ENCODE results near the gene SVIL. TPM values are rescaled to one million over a fixed set of nuclear protein-coding genes. Genes with fewer than 3 reads are reported as not detected.
A peak's percentile ranks its signal among the peaks of the same experiment; 100 is the strongest.
"Not testable (repeated sequence)": the region's sequence is repeated elsewhere in the genome, so short reads cannot be mapped to it uniquely, and the experiment has no call there.

The SVIL gene
- total RNA-seq, 1 experiment from 2014 or later = 166 TPM

DNA sequence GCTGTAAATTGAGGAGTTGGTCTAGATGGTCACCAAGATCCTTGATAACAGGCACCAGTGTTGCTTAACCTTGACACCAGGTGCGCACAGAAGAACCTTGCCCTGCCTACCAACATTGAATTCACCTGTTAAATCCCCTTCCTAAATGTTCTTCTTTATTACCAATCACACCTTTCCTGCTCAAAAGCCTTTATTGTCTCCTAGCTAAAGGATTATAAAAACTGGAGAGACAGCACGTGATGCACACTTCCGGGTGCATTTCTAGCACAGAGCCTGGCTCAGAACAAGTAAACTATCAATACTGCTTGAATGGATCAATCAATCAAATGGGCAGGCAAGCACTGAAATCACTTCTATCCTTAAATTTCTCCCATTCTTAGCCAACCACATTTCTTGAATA is 56.3 kb downstream of the SVIL start:
- DNase-seq = no peak
- Histone ChIP-seq H3F3A (ENCODE audit: insufficient read depth, low read depth) (no peaks in the 10 kb centered on the region; the same call in 1 of the 2 replicates), H3K36me3 (ENCODE audit: low read depth) (no peaks in the 10 kb centered on the region), H2AFZ (no peak overlapping the region), H3K4me3 (no peak overlapping the region), H3K9me3 (ENCODE audit: insufficient read depth, low read depth) (no peaks in the 10 kb centered on the region), H3K9me2 (ENCODE audit: insufficient read depth) (no peaks in the 10 kb centered on the region), H3K4me1 (replicated peaks; ENCODE audit: insufficient read depth) (no peaks in the 10 kb centered on the region), H4K20me1 (ENCODE audit: insufficient read depth) (no peaks in the 10 kb centered on the region), H3K27me3 (ENCODE audit: insufficient read depth, low read depth) (no peaks in the 10 kb centered on the region), H3K27ac (no peak overlapping the region), H3K4me2 (no peak overlapping the region), H3K79me2 (ENCODE audit: low read depth) (peaks cover 37% of the 10 kb centered on the region)
- ChIA-PET CTCF (no interaction called here), POLR2A (ENCODE audit: unreplicated experiment) (no interaction called here)
- intact Hi-C loops (cut with micrococcal nuclease; ENCODE audit: unreplicated experiment) = no loop called here
- no peak for TF ChIP-seq EZH2 (IDR thresholded peaks at IDR 0.05; ENCODE audit: low read depth)
- TF ChIP-seq, protein P1, sequence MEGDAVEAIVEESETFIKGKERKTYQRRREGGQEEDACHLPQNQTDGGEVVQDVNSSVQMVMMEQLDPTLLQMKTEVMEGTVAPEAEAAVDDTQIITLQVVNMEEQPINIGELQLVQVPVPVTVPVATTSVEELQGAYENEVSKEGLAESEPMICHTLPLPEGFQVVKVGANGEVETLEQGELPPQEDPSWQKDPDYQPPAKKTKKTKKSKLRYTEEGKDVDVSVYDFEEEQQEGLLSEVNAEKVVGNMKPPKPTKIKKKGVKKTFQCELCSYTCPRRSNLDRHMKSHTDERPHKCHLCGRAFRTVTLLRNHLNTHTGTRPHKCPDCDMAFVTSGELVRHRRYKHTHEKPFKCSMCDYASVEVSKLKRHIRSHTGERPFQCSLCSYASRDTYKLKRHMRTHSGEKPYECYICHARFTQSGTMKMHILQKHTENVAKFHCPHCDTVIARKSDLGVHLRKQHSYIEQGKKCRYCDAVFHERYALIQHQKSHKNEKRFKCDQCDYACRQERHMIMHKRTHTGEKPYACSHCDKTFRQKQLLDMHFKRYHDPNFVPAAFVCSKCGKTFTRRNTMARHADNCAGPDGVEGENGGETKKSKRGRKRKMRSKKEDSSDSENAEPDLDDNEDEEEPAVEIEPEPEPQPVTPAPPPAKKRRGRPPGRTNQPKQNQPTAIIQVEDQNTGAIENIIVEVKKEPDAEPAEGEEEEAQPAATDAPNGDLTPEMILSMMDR (conservative IDR thresholded peaks at IDR 0.05) = no peak
- no TSS peak for BruUV-seq (replicated peaks)

DNA sequence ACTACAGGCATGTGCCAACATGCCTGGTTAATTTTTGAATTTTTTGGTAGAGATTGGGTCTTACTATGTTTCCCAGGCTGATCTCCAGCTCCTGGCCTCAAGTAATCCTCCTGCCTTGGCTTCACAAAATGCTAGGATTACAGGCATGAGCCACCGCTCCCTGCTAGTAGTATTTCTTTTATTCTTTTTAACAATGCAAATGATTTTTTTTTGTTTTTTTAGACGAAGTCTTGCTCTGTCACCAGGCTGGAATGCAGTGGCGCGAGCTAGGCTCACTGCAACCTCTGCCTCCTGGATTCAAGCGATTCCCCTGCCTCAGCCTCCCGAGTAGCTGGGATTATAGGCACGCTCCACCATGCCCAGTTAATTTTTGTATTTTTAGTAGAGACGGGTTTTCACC is 58.1 kb downstream of the SVIL start:
- no peaks in the 10 kb centered on the region for H3K9me3 ChIP-seq (ENCODE audit: insufficient read depth, low read depth)
- no peak overlapping the region for H3K27ac ChIP-seq
- intact Hi-C loops (cut with micrococcal nuclease; ENCODE audit: unreplicated experiment) = no loop called here
- POLR2A ChIA-PET (ENCODE audit: unreplicated experiment) = interaction anchor here (0.6 to 0.8 kb wide), 2 partner anchors 13 to 112 kb away, joined by 3 to 7 read pairs; no protein-coding TSS in a partner anchor
- BruUV-seq (replicated peaks) = no TSS peak
- CTCF ChIA-PET = no interaction called here
- H3F3A ChIP-seq (ENCODE audit: insufficient read depth, low read depth) = no peaks in the 10 kb centered on the region
- H2AFZ ChIP-seq = no peak overlapping the region
- H3K4me3 ChIP-seq = no peak overlapping the region
- peaks cover 22% of the 10 kb centered on the region; the same call in 1 of the 2 replicates for H3K79me2 ChIP-seq (ENCODE audit: low read depth)
- peak in 1 of 2 experiments; percentile 71 for DNase-seq
- no peaks in the 10 kb centered on the region for H3K36me3 ChIP-seq (ENCODE audit: low read depth)
- H3K27me3 ChIP-seq (ENCODE audit: insufficient read depth, low read depth) = no peaks in the 10 kb centered on the region
- TF ChIP-seq, protein P1 (conservative IDR thresholded peaks at IDR 0.05) = no peak
- TF ChIP-seq EZH2 (IDR thresholded peaks at IDR 0.05; ENCODE audit: low read depth) = no peak
- no peaks in the 10 kb centered on the region for H3K9me2 ChIP-seq (ENCODE audit: insufficient read depth)
- H4K20me1 ChIP-seq (ENCODE audit: insufficient read depth) = no peaks in the 10 kb centered on the region
- no peaks in the 10 kb centered on the region for H3K4me1 ChIP-seq (replicated peaks; ENCODE audit: insufficient read depth)
- no peak overlapping the region for H3K4me2 ChIP-seq

DNA sequence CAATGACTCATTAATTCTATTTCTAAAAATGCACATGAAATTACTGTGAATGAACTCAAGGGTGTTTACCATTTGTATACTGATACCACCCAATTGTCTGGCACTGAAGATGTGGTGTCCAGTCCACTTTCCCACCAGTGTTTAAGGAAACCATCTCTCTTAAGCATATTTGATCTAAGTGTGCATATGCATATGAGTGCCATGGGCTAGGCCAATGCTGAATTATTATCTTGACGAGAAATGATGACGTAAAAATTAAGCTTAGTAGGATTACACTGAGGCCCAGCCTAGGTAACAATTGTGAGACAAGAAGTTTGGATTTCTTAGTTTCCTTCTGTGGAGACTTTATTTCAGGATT is 59.7 kb downstream of the SVIL start:
- Histone ChIP-seq H4K20me1 (ENCODE audit: insufficient read depth) (no peaks in the 10 kb centered on the region), H3K4me2 (no peak overlapping the region), H3K36me3 (ENCODE audit: low read depth) (no peaks in the 10 kb centered on the region), H3K27me3 (ENCODE audit: insufficient read depth, low read depth) (no peaks in the 10 kb centered on the region), H3K4me3 (no peak overlapping the region), H3K9me3 (ENCODE audit: insufficient read depth, low read depth) (no peaks in the 10 kb centered on the region), H2AFZ (no peak overlapping the region), H3K9me2 (ENCODE audit: insufficient read depth) (no peaks in the 10 kb centered on the region), H3F3A (ENCODE audit: insufficient read depth, low read depth) (no peaks in the 10 kb centered on the region), H3K4me1 (replicated peaks; ENCODE audit: insufficient read depth) (no peaks in the 10 kb centered on the region), H3K79me2 (ENCODE audit: low read depth) (peaks cover 9% of the 10 kb centered on the region; the same call in 1 of the 2 replicates), H3K27ac (no peak overlapping the region)
- no peak for TF ChIP-seq EZH2 (IDR thresholded peaks at IDR 0.05; ENCODE audit: low read depth)
- TF ChIP-seq, protein P1 (conservative IDR thresholded peaks at IDR 0.05) = no peak
- no peak for DNase-seq
- ChIA-PET POLR2A (ENCODE audit: unreplicated experiment) (no interaction called here), CTCF (interaction anchor here (0.9 kb wide), 1 partner anchor 15 kb away, joined by 3 read pairs; no protein-coding TSS in a partner anchor)
- no TSS peak for BruUV-seq (replicated peaks)
- intact Hi-C loops (cut with micrococcal nuclease; ENCODE audit: unreplicated experiment) = loop anchor here (2.0 kb wide), 1 partner anchor 114 kb away; no protein-coding TSS in a partner anchor

DNA sequence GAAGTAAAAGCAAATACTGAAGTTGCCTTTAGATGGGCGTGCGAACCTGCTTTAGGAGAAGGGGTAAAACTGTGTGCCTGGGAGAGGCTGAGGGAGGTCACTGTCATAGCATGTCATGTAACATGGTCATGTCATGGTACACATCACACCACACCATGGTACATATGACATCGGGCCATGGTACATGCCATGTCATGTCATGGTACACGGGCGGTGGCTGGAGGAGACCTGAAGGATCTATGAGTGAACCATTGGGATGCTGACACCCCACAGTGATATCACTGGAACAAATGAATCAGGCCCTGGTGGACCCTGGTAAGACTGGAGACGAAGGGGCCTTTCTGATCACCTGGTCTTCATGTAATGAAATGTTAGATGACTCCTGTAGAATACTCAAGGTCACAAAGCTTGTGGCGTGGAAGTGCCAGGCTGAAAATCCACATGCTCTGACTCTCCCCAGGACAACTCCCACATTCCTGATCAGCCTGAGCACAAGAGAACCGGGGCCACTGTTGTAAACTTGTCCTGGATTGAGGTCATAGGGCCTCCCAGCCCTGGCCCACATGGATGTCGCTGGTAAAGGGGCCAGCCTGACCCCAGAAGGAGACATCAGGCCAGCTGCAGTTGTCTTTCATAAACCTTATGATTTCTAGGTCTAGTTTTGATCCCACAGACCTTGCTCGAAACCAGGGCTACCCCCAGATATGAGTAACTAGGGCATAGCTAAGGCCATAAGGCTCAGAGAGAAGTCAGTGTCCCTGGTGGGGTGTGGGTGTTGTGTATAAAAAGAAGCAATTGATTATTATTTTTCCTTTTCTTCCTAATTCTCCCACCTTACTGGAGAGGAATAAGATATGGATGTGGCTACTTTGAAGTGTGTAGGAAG is 60.3 kb downstream of the SVIL start:
- H3K36me3 ChIP-seq (ENCODE audit: low read depth); DNase-seq; H3K4me3 ChIP-seq; H3K27ac ChIP-seq; H3K9me2 ChIP-seq (ENCODE audit: insufficient read depth); BruUV-seq (replicated peaks); H3K9me3 ChIP-seq (ENCODE audit: insufficient read depth, low read depth); H3F3A ChIP-seq (ENCODE audit: insufficient read depth, low read depth); POLR2A ChIA-PET (ENCODE audit: unreplicated experiment); H4K20me1 ChIP-seq (ENCODE audit: insufficient read depth); H3K4me1 ChIP-seq (replicated peaks; ENCODE audit: insufficient read depth); H3K4me2 ChIP-seq; H2AFZ ChIP-seq; CTCF ChIA-PET; H3K27me3 ChIP-seq (ENCODE audit: insufficient read depth, low read depth); H3K79me2 ChIP-seq (ENCODE audit: low read depth): not testable (repeated sequence)
- intact Hi-C loops (cut with micrococcal nuclease; ENCODE audit: unreplicated experiment) = loop anchor here (2.0 kb wide), 1 partner anchor 114 kb away; no protein-coding TSS in a partner anchor

DNA sequence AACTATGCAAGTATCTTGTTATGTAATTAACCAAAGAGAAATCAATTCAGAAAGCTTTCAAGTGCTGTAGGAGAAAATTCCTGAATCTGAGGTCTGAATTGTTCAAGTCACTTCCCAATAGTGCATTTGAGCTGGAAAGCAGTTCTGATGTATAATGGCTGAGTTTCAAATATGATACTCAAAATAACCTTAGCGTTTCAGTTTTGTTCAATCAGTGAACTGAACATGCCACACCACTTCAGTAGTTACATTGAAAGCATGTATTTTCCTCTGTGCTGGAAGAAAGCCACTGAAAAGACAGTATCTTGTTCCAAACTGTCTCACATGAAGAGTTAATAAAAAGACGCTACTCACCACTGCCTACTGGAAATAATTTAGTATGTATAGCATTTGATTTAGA is 64.5 kb downstream of the SVIL start:
- not testable (repeated sequence) for H3K9me2 ChIP-seq (ENCODE audit: insufficient read depth)

More for the DNA sequence above, 64.5 kb downstream of the SVIL start:
- H2AFZ ChIP-seq; H3F3A ChIP-seq (ENCODE audit: insufficient read depth, low read depth); H3K27me3 ChIP-seq (ENCODE audit: insufficient read depth, low read depth); H3K9me3 ChIP-seq (ENCODE audit: insufficient read depth, low read depth); H4K20me1 ChIP-seq (ENCODE audit: insufficient read depth); H3K4me1 ChIP-seq (replicated peaks; ENCODE audit: insufficient read depth); H3K79me2 ChIP-seq (ENCODE audit: low read depth); CTCF ChIA-PET; H3K4me3 ChIP-seq; H3K36me3 ChIP-seq (ENCODE audit: low read depth); intact Hi-C loops (cut with micrococcal nuclease; ENCODE audit: unreplicated experiment); H3K4me2 ChIP-seq; DNase-seq; BruUV-seq (replicated peaks): not testable (repeated sequence)
- POLR2A ChIA-PET (ENCODE audit: unreplicated experiment) = interaction anchor here (0.6 kb wide), 1 partner anchor 35 kb away, joined by 8 read pairs; no protein-coding TSS in a partner anchor
- 0 out of 2 replicates have a peak overlapping the region, but pooled peaks have one; percentile 13 for H3K27ac ChIP-seq
